ENCODE results near the gene KCNH4. TPM values are rescaled to one million over a fixed set of nuclear protein-coding genes. Genes with fewer than 3 reads are reported as not detected.

The KCNH4 gene
- total RNA-seq, 3 donors from 2014 or later: 0.06 to 0.10 TPM; not detected in 1

GRCh38 chr17:42203354-42203753 lies 22.4 kb upstream of the KCNH4 start:
- intact Hi-C loops (cut with DNase I, micrococcal nuclease): no loop called here
- ATAC-seq (no peak), DNase-seq (no peak)
- TF ChIP-seq, protein P1, sequence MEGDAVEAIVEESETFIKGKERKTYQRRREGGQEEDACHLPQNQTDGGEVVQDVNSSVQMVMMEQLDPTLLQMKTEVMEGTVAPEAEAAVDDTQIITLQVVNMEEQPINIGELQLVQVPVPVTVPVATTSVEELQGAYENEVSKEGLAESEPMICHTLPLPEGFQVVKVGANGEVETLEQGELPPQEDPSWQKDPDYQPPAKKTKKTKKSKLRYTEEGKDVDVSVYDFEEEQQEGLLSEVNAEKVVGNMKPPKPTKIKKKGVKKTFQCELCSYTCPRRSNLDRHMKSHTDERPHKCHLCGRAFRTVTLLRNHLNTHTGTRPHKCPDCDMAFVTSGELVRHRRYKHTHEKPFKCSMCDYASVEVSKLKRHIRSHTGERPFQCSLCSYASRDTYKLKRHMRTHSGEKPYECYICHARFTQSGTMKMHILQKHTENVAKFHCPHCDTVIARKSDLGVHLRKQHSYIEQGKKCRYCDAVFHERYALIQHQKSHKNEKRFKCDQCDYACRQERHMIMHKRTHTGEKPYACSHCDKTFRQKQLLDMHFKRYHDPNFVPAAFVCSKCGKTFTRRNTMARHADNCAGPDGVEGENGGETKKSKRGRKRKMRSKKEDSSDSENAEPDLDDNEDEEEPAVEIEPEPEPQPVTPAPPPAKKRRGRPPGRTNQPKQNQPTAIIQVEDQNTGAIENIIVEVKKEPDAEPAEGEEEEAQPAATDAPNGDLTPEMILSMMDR (IDR thresholded peaks at IDR 0.05): no peak
- Histone ChIP-seq H3K36me3 (ENCODE audit: low read depth) (no peaks in the 10 kb centered on the region), H3K4me3 (no peak overlapping the region), H3K9me3 (no peaks in the 10 kb centered on the region), H3K4me1 (ENCODE audit: low read depth) (peaks cover 7% of the 10 kb centered on the region)

DNA sequence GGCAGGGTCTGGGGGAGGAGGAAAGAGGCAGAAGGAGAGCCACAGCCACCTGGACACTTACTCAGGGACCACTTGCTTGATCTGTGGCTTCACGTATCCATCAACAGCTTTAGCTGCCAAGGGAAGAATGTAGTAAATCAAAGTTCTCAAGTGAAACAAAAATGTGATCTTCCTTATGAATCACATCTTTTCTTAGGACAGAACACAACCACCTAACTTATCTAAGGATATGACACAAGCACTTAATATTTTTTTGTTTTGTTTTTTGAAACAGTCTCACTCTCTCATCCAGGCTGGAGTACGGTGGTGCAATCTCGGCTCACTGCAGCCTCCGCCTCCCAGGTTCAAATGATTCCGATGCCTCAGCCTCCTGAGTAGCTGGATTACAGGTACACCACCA lies 21.8 kb upstream of the KCNH4 start:
- ATAC-seq: no peak
- intact Hi-C loops (cut with DNase I, micrococcal nuclease): no loop called here
- H3K4me1 ChIP-seq (ENCODE audit: low read depth): peaks cover 7% of the 10 kb centered on the region
- H3K4me3 ChIP-seq: no peak overlapping the region
- TF ChIP-seq, protein P1 (IDR thresholded peaks at IDR 0.05): no peak
- no peaks in the 10 kb centered on the region for H3K9me3 ChIP-seq
- no peak for DNase-seq
- no peaks in the 10 kb centered on the region for H3K36me3 ChIP-seq (ENCODE audit: low read depth)

DNA sequence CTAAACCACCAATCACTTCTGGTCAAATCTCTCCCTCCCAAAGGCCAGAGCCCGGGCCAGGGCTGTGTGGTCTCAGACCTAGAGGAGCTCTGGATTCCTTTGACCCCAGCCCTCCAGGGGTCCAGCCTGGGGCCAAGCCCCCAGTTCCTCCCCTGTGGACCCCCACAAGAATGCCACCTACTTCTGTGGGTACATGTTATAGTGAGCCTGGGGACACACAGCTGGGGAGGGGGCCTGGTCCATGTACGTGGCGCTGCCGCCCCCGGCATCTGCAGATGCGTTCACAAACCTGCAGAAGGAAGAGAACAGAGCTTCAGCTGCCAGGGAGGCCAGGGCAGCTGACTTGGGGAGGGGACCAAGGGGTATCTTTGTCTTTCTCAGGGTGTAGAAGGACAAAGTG lies 21.2 kb upstream of the KCNH4 start:
- peaks cover 7% of the 10 kb centered on the region for H3K4me1 ChIP-seq (ENCODE audit: low read depth)
- H3K9me3 ChIP-seq: no peaks in the 10 kb centered on the region
- TF ChIP-seq, protein P1 (IDR thresholded peaks at IDR 0.05): no peak
- no peaks in the 10 kb centered on the region for H3K36me3 ChIP-seq (ENCODE audit: low read depth)
- no peak for DNase-seq
- H3K4me3 ChIP-seq: no peak overlapping the region
- intact Hi-C loops (cut with DNase I, micrococcal nuclease): no loop called here
- ATAC-seq: no peak

DNA sequence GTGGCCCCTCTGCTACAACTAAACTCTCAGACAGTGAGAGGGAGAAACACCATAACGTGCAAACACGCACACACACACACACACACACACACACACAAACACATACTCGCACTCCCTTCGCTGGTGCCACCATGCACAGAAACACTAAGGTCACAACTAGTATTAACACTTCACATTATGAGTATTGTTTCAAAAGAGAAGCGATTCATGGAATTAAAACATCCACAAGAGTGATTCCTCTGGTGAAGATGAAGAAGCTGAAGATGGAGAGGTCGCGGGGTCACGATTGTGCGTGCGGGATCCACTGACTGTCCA lies 20.5 kb upstream of the KCNH4 start:
- Histone ChIP-seq H3K4me1 (ENCODE audit: low read depth) (peaks cover 7% of the 10 kb centered on the region), H3K9me3 (no peaks in the 10 kb centered on the region), H3K4me3 (no peak overlapping the region), H3K36me3 (ENCODE audit: low read depth) (no peaks in the 10 kb centered on the region)
- DNase-seq (no peak), ATAC-seq (no peak)
- intact Hi-C loops (cut with DNase I, micrococcal nuclease): no loop called here
- TF ChIP-seq, protein P1 (IDR thresholded peaks at IDR 0.05): no peak

DNA sequence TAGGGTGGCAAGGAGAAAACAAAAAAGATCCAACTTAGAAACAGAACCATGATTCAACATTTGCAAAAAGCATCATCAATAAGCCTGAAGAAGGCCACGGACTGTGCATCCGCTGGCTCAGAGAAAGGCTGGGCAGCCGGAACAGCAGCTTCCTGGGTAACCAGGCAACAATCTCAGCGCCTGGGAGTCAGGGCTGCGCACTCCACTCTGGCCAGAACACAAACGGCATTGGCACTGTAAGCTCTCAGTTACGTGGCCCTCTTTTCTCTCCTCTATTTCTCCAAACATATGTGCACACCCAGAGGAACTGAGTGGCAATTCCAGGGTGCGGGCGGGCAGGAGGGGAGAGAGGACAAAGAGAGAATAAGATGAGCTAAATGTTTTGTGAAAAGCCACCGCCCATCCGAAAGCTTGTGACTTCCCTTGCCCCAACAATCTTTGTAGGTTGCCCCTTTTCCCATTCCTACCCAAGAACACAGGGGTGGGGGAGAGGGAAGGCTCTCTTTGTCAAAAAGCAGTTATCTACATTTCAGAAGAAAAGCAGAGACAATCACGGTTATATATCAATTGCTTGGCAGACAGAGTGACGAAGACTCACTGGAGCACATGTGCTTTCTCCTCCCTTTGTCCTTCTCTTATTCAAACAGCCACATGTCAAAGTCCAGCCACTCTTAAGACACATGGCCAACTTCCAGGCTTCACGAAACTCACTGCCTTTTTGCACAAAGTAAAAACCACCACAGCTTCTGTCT lies 19.9 kb upstream of the KCNH4 start:
- TF ChIP-seq, protein P1 (IDR thresholded peaks at IDR 0.05): no peak
- DNase-seq (peak in 2 of 3 donors; percentile 61 to 63), ATAC-seq (peak; percentile 91)
- no peaks in the 10 kb centered on the region for H3K36me3 ChIP-seq (ENCODE audit: low read depth)
- intact Hi-C loops (cut with DNase I, micrococcal nuclease): no loop called here
- H3K4me1 ChIP-seq (ENCODE audit: low read depth): peaks cover 7% of the 10 kb centered on the region
- H3K9me3 ChIP-seq: no peaks in the 10 kb centered on the region
- no peak overlapping the region for H3K4me3 ChIP-seq

Data from mucosa of descending colon (tissue), 3 donors.